Islet precursor cell (in vitro differentiated cells): ENCODE measurements around the gene TSPAN13.
"Not testable (repeated sequence)": the region's sequence is repeated elsewhere in the genome, so short reads cannot be mapped to it uniquely, and the experiment has no call there.

ENCODE experiments used
- DNase-seq: peaks from one replicate; pipeline ENCODE4 v3.0.0-alpha.2; 2018

The TSPAN13 gene

DNA sequence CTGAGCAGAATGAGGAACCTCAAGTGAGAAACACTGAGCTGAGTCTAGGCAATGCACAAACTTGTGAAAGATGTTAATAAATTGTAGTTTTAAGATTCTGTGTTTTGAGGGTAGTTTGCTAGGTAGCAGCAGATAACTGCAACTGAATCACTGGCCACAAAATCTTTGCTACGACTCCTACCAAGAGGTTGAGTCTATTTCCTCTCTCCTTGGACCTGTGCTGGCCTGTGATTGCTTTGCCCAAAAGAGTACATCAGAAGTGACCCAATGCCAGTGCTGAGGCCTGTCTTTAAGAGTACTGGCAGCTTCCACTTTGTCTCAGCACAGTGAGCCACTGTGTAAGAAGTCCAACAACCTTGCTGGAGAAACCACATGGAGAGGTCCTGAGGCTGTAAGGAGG is 11.9 kb upstream of the TSPAN13 start:
- DNase-seq: no peak

DNA sequence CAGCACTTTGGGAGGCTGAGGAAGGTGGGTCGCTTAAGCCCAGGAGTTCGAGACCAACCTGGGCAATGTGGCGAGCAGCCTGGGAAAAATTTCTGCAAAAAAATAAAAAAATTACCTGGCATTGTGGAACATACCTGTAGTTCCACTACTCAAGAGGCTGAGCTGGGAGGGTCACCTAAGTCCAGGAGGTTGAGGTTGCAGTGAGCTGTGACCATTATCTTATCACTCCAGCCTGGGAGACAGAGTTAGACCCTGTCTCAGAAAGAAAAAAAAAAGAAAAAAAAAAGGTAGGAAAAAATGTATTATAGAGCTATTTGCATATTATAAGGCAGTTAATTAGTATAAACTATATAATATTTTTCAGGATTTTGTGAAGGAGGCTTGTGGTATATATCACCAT is 11.0 kb upstream of the TSPAN13 start:
- DNase-seq: no peak

- DNase-seq: no peak
These were observed 10.3 kb upstream of the TSPAN13 start for GRCh38 chr7:16743236-16743635.

- DNase-seq: no peak
These were observed 8.9 kb upstream of the TSPAN13 start for GRCh38 chr7:16744518-16745250.

GRCh38 chr7:16745645-16746044 is 7.9 kb upstream of the TSPAN13 start:
- no peak for DNase-seq

DNA sequence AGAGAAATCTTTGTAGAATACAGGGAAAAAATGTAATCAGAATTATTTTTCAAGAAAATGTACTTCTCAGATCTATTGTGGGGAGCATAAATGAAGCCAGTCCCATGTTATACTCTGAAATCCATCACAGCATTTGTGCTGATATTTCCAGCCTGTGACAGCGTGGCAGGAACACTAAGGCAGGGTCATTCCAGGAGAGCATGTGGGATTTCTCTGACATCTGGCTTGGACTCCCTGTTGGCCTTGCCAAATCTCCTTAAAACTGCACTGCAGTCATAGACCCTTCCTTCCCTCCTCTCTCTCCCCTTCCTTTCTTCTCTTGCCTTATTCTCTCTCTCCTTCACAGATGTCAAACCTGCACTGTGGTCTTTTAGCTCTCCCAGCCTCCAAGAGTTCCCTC is 6.5 kb upstream of the TSPAN13 start:
- no peak for DNase-seq

DNA sequence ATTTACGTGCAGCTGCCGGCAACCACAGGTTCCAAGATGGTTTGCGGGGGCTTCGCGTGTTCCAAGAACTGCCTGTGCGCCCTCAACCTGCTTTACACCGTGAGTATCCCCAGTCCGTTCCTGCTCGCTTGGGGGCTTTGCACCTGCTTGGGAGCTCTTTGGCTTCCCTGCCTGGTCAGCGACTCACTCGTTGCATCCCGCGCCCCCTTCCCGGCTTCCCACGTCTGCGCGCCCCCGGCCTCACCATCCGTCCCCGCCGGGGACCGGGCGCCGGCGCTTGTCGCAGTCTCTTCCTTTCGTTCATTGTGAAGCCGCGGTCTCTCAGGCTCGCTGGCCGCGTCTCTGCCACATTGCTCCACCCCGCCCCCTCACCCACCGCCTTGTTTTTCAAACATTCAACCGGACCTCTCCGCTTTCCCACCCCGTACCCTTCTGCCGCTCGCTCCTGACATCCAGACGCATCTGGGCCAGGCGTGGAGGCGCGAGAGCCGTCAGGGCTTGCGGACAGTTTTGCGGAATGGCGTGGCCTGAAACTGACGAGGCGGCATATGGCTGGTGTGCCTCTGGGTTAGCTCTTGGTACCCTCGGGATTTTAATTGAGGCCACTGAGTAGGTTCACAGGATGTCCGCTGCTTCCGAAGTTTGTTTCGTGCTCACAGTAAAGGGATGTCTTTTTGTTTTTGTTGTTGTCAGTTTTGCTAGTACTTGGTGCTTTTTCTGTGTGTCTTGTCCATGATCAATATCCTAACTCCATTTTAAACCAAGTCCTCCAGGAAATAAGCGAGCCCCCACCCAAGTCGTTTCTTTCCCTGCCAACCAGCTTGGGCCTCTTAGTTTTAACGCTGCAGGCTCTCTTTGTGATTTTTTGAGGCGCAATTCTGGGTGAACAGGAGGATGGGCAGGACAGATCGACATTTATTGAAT is 639 bp downstream of the TSPAN13 start:
- peak; percentile 83 for DNase-seq

DNA sequence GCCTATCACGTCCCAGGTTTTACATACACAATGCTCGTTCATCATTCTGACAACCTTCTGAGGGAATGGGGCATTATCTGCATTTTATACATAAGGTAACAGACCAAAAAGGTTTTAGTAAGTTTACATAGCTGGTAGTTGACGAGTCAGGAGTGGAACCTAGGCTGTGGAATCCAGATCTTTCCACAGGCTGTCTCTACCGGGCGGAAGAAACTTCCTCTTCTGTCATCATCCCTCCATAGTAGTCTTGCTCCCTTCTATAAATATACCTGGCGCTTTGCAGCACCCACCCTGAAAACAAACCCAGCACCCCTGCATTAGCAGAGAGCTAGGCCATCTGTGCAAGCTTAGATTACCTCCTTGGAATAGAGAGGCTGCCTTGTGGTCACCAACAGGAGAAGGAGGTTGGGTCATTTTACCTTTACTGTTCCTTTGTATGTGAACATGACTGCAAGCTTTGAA is 1.3 kb downstream of the TSPAN13 start:
- DNase-seq: no peak

DNA sequence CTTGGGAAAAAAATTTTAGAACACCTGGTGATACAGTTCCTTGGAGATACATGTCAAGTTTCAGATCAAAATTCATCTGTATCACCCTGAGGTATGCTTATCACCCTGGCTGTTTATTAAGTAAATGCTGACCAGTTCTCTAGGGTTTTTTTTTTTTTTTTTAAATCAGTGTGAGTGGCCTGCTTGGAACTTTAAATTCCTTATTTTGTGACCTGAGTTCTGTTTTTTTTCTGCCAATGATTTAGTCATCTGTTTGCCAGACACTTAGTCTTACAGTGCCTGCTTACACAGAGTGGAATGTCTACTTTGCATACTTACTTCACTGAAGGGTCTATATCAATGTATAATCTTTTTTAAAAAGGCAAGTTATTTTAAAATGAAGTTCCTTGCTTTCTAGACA is 1.8 kb downstream of the TSPAN13 start:
- no peak for DNase-seq

DNA sequence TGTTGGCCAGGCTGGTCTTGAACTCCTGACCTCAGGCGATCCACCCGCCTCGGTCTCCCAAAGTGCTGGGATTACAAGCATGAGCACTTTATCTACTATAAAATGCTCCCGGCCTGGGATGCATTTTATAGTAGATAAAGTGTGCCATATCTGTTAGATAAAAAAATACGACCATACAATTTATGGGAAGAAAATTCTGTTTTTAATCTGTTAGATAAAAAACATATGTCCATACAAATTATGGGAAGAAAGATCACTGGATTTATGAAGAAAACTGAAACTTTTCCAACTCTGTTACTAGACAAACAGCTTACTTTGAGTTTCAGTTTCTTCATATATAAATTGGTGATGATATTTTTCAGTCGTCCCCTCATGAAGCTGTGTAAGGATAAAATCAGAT is 4.5 kb downstream of the TSPAN13 start:
- DNase-seq: no peak

GRCh38 chr7:16758631-16759611 is 5.4 kb downstream of the TSPAN13 start:
- no peak for DNase-seq

GRCh38 chr7:16759840-16760239 is 6.3 kb downstream of the TSPAN13 start:
- no peak for DNase-seq

DNA sequence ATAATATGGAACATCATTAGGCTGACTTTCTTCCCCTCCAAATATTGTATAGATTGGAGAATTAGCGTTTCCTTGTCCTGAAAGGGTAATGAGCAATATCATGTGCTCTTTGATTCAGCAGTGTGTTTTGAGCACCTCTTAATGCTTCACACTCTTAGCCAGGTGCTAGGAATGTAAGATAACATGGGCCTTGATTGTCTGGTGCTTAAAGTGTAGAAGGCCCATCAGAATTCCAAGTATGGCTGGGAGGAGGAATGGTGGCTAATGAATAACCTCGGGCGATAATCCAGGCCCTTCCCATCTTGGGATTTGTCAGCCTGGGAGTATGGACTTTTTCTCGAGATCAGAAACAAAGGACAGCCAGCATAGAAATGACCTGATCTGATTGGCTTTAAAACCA is 8.6 kb downstream of the TSPAN13 start:
- peak; percentile 68 for DNase-seq

- no peak for DNase-seq
These were observed 11.4 kb downstream of the TSPAN13 start for GRCh38 chr7:16764942-16765341.

- DNase-seq: no peak
These were observed 11.9 kb downstream of the TSPAN13 start for GRCh38 chr7:16765436-16765859.

- DNase-seq: not testable (repeated sequence)
These were observed 16.4 kb downstream of the TSPAN13 start for GRCh38 chr7:16769994-16770393.

- DNase-seq: no peak
These were observed 17.2 kb downstream of the TSPAN13 start for GRCh38 chr7:16770657-16771329.

DNA sequence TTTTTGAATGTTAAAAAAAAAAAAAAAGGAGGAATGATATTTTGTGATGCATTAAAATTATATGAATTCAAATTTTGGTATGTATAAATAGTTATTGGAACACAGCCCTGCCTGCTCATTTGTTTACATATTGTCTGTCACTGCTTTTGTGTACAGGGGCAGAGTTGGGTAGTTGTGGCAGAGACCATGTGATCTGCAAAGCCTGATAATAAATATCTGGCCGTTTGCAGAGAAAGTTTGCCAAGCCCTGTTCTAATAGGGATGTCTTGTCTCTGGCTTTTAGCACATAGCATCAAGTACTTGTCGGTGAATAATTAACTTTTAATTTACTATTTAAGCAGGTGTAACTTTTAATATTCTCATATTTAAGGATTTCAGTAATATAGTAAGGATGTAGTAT is 19.8 kb downstream of the TSPAN13 start:
- no peak for DNase-seq

GRCh38 chr7:16773884-16774283 is 20.3 kb downstream of the TSPAN13 start:
- no peak for DNase-seq

DNA sequence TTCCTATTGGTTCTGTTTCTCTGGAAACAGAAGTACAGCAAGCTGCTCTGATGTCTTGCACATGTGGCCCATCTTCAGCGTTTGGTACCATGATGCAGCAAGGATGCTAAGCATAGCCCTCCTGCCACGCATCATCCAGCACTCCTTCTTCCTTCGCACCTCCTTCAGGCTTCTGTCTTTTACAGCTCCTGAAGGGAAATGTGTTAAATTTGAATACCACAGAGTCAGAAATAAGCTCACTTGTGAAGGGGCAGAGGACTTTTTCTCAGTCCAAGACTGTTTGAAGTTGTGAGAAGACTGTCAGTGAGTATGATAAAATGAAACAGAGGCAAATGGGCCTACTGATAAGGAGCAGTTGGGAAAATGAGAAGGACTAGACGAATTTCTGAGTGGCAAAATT is 20.7 kb downstream of the TSPAN13 start:
- no peak for DNase-seq

DNA sequence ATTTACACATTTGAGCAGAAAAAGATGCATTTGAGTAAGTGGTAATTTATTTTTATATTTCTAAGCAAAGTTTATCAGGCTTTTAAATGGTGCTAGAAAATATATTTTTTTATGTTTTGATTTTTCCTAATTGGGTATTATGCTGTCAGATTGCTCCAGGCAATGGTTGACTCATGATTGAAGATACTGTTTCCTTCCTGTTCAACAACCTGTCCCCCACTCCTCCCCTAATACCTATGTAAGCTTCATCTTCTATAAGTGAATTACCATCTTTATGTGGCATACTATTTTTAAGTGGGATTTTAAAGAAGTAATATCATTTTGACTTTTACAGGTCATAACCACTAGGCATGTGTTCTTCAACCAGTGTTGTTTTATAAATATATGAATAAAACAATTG is 21.4 kb downstream of the TSPAN13 start:
- DNase-seq: no peak

GRCh38 chr7:16776053-16776452 is 22.5 kb downstream of the TSPAN13 start:
- no peak for DNase-seq
